SW 1271 (cell line): Measurements from ENCODE around the gene CHST9.
"Not testable (repeated sequence)": the region's sequence is repeated elsewhere in the genome, so short reads cannot be mapped to it uniquely, and the experiment has no call there.

ENCODE experiments used
- DNase-seq, 2 experiments: peaks; one replicate each; lab custom pipeline; 2025; lab: John Stamatoyannopoulos, UW

Gene CHST9

DNA sequence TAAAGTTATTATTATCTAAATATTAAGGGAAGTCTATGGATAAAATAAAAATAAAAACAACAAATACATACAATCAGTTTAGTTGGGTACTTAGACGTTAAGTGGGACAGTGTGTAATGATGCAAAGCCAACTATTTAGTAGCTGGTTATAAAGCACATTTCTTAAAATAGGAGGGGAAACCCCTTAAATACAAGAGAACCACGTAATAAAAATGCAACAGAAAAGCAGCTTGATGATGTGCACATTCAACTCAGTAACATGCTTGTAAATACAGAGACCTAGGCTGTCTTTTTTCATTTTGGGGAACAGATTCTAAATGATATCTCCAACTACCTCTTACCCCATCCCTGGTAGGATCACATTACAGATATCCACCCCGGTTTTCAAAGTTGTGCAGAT is 185.3 kb downstream of the CHST9 start:
- DNase-seq = no peak

DNA sequence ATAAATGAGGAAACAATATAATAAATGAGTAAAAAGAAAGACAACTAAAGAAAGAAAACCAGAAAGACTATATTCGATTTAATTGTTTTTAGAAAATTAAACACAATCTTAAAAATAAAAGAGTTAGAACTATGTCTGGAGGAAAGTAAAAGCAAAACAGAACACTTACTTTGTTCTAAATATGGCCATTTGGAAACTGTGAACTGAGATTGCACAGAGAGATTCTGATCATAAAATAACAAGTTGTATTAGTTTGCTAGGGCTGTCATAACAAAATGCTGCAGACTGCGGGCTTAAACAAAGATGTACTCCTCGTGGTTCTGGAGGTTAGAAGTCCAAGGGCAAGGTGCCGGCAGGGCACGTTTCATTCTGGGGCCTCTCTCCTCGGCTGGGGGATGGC is 191.5 kb downstream of the CHST9 start:
- no peak for DNase-seq

DNA sequence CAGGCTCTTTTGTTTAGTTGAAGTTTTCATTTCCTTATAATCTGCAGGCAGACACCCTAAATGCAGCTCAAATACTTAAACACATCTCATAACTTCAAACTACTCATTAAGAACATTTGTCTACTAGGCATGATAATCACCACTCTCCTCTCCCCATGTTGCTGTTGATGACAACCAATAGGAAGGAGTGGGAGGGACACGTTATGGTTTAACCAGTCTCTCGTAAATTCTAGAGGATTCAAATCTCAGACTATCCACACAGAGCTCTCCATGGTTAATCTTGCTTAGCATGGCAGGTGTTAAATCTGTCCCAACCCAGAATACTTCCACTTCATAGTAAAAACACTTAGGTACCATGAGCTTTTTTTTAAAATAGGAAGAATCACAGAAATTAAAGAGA is 192.2 kb downstream of the CHST9 start:
- DNase-seq = no peak

DNA sequence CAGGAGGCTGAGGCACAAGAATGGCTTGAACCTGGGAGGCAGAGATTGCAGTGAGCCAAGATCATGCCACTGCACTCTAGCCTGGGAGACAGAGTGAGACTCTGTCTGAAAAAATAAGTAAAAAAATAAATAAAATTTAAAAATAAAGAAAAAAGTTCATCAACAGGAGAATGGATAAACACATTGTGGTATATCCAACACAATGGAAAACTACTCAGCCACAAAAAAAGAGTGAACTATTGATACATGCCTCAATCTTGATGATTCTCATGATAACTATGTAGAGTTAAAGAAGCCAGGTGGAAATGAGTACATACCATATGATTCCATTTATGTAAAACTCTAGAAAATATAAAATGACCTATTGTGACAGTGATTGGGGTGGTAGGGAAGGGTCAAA is 195.3 kb downstream of the CHST9 start:
- no peak for DNase-seq

DNA sequence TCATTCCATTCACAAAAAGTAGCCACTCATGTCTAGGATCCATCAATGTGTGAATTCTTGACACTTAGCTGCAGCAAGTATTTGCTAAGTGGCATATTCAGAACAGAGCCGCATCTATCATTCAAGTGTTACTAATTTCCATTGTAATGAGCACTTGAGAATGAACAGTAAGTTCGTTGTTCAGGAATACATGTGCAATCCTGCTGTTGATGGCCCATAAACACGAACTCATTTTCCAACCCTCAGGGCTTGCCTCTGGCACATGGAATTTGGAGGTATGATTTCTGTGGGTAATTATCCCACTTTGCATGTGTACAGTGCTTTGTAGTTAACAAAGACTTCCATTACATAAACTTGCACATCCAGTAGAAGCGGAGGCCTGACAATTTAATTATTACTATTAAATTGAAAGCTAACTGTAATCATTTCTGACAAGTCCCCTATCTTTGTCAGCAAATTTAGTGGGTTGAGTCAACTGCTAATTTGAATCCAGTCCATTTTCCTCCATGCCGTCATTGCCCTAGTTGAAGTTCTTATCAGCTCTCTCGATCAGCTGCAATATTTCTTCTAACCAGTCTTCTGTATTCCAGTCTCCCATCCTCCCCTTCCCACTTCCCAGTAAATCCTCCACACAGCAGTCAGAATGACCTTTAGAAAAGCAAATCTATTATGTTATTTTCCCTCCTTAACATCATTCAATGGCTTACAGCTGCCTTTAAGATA is 203.6 kb downstream of the CHST9 start:
- DNase-seq = no peak

DNA sequence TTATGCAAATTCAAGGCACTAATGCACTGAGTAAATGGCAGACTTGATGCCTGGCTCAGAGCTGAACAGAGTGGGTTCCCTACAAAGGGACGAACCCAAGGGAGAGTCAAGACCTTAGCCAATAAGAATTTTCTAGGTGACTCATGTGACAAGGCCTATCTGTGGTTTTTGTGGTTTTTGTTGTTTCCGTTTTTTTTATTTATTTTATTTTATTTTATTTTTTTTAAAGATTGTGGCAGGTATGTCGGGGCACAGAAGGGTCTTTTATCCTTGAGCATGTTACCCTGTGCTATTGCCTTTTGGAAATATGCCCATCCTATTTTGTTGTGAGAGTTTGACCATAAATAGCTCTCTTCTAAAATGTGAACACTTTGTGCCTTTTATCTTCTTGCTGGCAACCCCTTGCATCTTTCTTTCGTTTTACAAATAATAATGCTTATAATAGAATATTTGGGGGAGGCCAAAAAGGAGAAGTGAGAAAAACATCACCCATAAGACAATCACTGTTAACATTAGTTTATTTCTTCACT is 206.2 kb downstream of the CHST9 start:
- no peak for DNase-seq

DNA sequence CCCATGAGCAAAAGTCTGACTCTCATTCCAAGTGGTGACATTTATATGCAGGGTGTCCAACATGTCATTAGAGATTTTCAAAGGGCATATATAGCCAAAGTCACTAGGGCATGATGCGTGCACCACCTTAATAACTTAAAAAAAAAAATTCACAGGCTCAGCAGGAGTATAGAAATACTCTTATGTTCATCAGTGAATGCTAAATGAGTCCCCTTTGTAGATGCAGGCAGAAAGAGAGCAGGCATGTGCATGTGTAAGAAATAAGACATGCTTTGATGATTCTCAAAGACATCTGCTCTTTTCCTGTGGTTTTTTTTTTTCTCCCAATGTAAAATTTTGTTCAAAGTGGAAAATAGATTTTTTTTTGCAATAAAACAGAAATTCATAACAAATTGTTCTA is 207.3 kb downstream of the CHST9 start:
- no peak for DNase-seq

DNA sequence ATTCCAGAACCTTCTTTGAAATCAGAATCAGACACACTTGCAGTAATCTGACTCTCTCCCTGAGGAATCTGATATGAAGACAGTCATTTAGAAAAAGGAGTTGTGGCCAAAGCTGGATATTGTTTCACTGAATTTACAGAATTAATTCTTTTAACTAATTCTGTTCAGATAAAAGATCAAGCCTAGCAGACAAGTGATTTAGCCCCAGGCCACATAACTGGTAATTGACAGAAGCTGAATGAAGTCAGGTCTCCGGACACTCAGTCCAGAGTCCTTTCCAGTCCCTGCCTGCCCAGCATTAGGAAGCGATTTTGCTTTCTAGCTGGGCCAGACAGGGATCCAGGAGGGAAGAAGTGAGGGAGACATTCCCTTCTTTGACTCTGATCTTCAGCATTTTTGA is 208.9 kb downstream of the CHST9 start:
- no peak for DNase-seq

DNA sequence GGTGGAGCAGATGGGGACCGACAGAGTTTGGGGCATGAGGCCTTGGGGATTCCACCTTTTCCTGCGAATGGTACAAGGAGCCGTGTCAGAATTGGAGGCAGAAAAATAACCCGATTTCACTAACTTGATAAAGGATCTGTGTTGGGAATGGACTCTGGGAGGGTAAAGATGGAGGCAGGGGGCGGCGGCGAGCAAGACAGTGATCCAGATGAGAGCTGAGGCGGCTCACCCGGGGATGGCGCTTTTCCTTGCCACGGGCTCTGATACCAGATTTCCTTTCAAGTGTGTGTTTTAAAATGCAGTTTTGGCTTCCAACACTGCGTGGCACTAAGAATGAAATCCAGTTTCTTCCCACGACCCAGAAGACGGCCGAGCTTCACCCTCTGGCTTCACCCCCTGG is 212.6 kb downstream of the CHST9 start:
- not testable (repeated sequence) for DNase-seq

DNA sequence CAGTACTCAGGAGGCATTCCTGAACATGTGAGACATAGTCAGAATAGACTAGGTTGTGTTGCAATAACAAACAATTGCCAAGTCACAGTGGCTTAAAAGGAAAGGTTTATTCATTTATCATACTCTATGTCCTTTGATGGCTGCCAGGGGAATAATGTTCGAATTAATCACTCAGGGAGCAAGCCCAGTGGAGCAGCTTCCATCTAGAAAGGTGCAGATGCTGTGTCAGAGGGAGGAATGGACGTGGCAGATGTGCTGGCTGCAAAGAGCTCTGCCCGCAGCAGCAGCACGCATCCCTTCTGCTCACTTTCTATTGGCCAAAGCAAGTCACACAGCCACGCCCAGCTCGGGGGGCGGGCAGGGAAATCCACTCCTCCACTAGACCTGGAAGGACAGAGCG is 213.7 kb downstream of the CHST9 start:
- no peak for DNase-seq

DNA sequence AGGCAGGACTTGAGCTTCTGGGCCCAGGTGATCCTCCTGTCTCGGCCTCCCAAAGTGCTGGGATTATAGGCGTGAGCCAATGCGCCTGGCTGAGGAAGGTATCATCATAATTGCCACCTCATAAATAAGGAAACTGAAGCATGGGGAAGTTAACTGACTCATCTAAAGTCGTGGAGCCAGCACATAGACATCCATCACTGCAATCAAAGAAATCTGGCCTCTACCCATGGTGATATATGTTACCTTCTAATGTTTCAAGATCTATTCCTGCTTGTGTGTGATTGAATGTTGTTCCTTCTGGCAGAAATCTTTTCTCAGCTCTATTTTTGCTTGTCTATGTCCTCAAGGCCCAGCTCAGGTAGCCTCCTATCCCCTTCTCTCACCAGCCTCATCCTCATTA is 214.5 kb downstream of the CHST9 start:
- no peak for DNase-seq

DNA sequence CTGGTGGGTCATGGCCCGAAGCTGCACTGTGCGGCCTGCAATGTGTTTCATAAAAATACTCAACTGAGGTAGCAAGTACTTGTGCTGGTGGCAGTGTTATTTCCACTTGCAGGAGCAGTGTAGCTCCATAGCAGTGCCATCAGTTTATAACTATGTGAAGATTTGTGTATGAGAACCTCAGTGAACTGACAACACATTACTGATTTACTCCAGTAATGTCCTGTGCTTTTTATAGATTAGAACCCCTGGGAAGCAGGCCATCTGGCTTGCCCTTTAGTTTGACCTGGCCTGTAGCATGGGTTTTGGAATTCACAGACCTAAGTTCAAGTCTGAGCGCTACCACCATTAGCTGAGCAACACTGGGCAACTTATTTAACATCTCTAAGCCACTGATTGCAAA is 219.9 kb downstream of the CHST9 start:
- DNase-seq = no peak

DNA sequence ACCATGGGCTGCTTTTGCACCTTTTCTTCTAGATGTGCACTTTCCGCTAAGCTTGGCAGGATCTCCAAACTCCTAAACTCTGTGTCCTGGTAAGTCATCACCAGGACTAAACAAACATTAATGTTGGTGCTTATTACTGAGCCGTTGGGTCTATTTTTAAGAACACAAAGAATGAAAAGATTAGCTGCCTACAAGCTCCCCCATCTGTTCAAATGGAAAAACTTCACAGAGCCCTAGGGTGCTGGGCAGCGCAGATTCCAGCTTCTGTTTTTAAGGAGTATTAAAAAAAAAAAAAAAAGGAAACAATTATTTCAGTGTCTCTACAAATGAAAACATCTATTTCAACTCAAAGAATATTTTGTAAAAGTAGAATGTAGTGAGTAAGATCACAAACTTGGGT is 221.8 kb downstream of the CHST9 start:
- no peak for DNase-seq

DNA sequence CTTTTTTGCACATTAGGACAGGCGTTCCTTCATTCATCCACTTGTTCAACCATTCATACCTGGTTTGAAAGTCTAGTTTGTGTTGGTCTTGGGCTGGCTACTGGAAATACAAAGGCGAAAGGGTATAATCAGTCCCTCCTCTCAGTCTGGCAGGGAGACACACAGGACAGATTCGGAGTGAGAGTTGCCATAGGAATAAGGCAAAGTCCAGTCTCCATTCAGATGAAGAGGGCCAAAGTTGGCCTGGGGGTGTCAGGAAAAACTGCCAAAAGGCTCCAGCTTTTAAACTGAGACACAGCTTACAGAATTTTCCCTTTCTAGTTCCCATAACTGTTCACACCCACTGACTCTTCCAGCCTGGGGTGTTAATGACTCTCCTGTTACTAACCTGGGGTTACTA is 223.3 kb downstream of the CHST9 start:
- no peak for DNase-seq

DNA sequence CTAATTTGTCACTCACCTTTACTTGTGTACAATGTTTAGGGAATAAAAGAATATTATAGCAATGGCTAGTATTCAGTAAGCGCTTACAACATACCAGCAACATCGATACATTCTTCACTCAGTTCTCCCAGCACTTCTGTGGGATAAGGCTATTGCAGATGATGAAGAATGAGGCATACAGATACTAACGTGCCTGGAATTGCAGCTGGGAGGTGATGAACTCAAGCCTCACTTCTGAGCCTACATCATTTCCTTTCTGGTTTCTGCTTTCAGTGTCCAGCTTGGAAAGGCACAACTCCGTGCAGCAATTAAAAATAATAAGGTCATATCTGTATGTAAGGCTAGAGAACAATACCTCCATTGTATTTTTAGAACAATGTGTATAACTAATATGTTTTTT is 224.2 kb downstream of the CHST9 start:
- no peak for DNase-seq

DNA sequence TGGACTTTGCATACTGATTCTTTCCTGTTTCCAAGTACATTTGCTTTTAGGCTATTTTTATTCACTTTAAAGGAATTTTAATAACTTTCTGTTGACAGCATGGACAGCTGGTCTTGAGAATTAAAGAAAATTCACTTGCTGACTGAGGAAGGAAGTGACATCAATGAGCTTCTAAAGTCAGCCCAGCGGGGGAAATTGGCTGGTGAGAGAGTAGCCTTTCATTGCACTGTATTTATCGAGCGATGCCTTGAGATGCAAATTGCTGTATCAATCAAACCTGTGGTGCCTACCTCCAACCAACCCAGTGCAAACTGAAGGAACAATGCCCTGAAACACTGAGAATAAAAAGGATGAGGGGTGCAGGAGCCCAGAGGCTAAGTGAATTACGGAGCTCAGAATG is 228.2 kb downstream of the CHST9 start:
- DNase-seq = no peak

DNA sequence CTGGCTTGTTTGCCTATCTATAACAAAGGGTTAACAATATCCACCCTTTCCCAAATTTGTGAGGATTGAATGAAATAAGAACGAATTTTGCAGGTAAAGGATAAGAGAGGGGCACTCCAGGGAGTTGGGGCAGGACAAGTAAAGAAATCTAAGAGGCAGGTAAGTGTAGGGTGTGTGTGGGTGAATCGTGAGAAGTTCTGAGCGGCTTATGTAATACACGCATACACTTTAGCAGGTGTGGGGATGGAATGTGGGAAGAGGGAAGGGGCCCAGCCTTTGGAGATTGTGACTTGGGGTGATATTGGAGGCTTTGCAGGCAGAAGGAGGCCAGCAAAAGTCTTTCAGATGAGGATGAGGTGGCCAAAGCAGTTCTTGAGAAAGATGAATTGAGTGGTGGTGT is 236.4 kb downstream of the CHST9 start:
- DNase-seq = no peak

DNA sequence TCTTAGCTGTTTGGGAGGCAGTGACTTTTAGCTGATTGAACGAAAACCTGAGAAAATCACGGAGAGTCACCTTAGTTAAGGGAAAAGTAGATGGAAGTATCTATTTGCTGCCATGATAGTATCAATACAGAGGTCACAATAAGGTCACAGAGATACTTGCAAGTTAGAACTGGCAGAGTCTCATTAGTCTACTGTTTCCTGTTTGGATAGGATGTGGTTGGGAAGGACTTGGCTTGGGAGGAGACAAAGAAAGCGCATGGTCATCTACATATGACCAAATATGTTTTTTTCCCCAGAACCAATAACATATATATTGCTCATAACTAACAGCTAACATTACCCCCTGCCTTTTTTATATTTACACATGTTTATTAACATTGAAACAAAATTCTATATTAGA is 241.2 kb downstream of the CHST9 start:
- DNase-seq = no peak

DNA sequence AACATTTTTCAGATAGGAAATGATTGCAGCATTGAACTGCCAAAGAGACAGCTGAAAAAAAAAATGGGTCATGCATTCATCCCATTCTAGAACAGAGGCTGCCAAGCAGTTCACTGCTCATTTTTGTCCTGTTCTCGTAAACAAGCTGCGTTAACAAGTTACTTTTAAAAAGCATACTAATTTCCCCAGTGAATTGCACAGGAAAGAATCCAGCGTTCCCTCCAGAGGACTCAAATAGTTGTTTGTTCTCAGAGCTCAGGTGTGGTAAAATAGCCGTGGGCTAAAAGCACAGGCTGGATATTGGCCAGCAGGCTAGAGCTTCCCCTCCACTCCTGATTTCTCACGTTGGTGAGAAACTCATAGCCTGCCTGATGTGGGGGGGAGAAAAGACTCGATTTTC is 243.5 kb downstream of the CHST9 start:
- no peak for DNase-seq

DNA sequence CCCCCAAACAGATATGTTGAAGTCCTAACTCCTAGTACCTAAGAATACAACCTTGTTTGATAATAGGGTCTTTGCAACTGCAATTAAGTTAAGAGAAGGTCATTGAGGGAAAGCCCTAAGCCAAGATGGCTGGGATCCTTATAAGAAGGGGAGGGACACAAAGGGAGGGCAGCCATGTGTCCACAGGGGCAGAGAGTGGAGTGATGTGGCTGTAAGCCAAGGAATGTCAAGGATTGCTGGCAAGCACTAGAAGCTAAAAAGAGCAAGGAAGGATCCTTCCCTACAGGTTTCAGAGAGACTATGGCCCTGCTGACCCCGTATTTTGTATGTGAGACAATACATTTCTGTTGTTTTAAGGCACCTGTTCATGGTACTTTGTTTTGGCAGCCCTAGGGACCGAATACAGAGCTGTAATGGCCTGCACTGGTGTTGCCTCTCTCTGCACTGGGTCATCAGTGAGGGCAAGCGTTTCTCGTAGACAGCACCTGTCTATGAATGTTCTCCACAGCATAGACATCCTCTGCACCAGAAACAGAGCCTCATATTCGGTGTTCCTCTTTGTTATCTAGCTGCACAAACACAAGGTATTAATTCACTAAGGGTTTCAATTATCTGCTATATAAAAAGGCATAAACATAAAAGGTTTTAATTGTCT is 244.2 kb downstream of the CHST9 start:
- no peak for DNase-seq

DNA sequence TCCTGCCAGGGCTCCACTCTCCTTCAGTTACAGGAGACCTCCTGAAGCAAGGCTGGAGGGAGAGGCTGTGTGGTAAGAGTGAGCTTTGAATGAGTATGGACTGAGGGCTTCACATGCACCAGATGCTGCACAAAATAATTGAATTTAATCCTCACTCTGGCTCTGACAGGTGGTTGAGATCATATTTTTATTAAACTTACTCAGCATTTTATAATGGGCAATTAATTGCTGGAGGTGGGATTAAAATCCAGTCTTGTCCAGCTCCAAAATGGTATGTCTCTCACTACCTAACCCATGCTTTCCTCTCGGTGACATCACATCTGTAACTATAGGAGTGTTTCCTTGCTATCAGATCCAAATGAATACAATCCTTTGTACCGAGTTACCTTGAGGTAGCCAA is 253.4 kb downstream of the CHST9 start:
- DNase-seq = no peak

DNA sequence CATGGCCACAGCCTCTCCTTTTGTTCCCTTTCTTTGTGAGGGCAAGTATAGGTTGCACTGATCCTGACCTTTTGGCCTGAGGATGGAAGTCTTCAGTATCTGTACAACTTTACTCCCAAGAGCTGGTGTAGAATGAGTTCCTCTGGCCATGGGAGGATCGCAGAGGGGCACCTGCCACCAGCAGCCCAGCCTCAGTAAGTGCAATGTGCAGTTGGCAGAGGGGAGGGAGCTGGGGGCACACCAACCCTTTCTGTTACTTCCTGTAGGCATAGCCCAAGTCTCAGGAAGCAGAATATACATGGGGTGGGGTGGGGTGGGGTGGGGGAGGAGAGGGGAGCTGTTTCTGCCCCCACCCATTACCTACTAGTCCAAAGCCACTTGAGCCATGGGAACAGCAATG is 254.5 kb downstream of the CHST9 start:
- no peak for DNase-seq

DNA sequence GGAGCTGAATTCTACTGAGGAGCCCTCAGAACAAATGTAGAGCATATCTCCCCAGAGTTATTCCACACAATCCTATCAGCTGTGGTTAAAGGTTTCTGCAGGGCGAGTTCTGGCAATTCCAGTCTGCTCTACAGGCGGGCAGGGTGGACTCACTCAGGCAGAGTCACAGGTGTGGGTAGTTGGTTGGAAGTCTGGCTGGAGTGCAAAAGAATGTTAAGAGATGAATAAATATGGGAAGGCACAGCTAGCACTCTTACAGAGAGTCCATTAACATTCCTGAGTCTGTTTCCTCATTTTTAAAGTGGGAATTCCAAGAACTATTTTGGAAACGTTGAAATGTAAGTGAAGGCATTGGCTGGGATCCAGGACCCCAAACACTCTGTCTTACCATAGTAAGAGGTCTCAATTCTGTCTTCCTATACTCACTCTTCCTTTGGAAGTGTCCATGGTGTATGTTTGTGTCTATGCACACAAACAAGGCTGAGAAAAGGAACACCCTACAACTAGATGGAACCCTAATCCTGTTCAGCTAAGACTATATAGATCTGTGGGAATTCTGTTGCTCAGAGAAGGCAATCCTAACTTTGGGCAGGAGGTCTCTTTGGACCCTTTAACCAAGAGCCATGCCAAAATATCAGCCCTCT is 256.3 kb downstream of the CHST9 start:
- DNase-seq = no peak
